ENCODE results near the gene ANKRD33. TPM values are rescaled to one million over a fixed set of nuclear protein-coding genes. Genes with fewer than 3 reads are reported as not detected.

The ANKRD33 gene
- total RNA-seq, 4 donors from 2014 or later = not detected

DNA sequence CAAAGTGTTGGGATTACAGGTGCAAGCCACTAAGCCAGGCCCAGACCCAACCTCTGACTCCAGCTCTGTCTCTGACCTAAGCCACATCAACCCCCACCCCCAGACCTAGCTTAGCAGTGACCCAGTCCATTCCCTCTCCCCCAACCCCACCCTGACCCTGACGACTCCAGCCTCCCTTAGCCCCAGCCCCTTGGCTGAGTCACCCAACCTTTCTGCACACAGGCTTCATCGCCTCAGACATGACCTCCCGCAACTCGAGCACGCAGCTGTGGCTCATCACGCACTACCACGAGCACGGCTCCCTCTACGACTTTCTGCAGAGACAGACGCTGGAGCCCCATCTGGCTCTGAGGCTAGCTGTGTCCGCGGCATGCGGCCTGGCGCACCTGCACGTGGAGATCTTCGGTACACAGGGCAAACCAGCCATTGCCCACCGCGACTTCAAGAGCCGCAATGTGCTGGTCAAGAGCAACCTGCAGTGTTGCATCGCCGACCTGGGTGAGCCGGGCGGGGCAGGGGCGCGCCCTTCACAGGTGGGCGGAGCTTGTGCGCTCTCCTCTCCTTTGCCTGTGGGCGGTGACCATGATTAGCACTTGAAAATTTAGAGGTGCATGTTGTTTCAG lies 27.2 kb downstream of the ANKRD33 start:
- TF ChIP-seq, protein P1, sequence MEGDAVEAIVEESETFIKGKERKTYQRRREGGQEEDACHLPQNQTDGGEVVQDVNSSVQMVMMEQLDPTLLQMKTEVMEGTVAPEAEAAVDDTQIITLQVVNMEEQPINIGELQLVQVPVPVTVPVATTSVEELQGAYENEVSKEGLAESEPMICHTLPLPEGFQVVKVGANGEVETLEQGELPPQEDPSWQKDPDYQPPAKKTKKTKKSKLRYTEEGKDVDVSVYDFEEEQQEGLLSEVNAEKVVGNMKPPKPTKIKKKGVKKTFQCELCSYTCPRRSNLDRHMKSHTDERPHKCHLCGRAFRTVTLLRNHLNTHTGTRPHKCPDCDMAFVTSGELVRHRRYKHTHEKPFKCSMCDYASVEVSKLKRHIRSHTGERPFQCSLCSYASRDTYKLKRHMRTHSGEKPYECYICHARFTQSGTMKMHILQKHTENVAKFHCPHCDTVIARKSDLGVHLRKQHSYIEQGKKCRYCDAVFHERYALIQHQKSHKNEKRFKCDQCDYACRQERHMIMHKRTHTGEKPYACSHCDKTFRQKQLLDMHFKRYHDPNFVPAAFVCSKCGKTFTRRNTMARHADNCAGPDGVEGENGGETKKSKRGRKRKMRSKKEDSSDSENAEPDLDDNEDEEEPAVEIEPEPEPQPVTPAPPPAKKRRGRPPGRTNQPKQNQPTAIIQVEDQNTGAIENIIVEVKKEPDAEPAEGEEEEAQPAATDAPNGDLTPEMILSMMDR (IDR thresholded peaks at IDR 0.05) = no peak
- no peak for DNase-seq (ENCODE audit: low spot score)

DNA sequence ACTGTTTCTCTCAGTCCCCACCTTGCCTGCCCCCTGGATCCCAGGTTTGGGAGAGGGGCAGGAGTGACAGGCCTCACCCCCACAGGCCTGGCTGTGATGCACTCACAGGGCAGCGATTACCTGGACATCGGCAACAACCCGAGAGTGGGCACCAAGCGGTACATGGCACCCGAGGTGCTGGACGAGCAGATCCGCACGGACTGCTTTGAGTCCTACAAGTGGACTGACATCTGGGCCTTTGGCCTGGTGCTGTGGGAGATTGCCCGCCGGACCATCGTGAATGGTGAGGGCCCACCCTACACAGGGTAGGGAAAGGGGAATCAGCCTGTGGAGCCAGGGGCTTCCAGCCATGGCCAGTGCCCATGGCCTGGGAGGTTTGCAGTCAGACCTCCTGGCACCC lies 28.0 kb downstream of the ANKRD33 start:
- TF ChIP-seq, protein P1 (IDR thresholded peaks at IDR 0.05) = no peak
- DNase-seq (ENCODE audit: low spot score) = no peak

More for the DNA sequence above, 27.2 kb downstream of the ANKRD33 start:
- ATAC-seq (ENCODE audit: low FRiP score) = no peak

DNA sequence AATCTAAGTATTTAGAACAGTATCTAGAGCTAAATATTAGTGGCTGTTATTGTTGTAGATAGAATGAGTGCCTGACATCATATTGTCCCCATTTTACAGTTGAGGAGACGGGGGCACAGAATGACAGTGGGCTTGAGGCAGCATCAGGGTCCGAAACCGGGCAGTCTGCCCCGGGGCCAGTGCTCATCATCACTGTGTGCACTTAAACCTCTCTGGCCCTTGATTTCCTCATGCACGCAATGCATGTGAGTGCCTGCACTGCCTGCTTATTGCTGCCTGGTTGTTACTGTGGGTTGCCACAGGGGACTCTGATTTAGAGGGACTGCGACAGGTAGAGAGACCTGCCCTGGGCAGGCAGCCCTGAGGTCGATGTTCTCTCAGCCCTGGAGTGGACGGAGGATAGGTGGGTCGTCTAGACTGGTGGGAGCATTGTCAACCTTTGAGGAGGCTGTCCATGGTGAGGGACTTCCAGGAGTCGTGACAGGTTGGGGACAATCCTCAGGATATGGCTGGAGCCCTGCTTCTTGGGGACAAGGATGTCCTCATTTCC lies 29.2 kb downstream of the ANKRD33 start:
- no peak for DNase-seq (ENCODE audit: low spot score)
- no peak for ATAC-seq (ENCODE audit: low FRiP score)
- TF ChIP-seq, protein P1 (IDR thresholded peaks at IDR 0.05) = no peak

More for the DNA sequence above, 28.0 kb downstream of the ANKRD33 start:
- ATAC-seq (ENCODE audit: low FRiP score) = no peak

DNA sequence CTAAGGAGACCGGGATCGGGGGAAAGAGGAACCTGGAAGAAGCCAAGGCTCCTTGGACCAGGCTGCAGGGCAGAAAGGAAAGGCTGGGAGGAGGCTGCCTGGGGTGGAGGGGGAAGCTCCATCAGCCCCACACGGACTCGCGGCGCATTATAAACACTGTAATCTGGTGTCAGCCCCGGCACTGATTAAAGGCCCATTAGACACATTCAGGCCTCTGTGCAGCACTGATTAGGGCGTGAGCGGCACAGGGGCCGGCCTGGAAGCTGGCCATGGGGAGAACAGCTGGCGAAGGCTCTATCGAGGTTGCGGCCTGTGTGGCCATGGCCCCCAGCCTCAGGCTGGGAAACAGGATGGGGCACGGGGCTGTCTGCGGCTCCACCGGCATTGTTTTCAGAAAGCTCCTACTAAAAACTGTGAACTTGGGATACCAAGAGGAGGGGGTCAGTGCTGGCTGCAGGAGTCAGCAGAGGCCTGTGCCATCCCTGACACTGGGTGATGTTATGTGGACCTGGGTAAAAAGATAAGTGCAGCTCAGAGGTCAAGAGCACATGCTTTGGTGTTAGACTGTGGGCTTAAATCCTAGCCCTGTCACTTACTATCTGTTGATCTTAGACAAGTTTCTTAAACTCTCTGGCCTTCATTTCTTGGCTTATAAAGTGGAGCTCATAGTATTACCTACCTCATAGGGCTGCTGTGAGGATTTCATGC lies 30.0 kb downstream of the ANKRD33 start:
- ATAC-seq (ENCODE audit: low FRiP score) = no peak
- no peak for DNase-seq (ENCODE audit: low spot score)
- TF ChIP-seq, protein P1 (IDR thresholded peaks at IDR 0.05) = no peak

DNA sequence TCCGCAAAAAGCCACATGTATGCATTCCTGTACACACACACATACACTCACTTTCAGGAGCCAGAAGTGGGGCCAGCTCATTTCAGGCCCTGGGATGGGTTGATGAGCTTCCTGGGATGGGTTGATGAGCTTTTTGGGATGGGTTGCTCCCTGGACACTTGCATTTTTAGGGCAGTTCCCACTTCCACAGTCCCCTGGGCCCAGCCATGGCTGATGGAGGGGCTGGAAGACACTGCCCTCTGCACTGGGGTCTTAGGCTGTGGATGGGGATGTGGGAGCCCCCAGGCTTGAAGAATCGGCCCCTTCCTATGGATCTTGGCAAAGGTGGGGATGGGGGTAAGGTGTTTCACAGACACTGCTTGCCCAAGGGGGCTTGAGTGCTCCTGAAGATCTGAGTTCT lies 32.1 kb downstream of the ANKRD33 start:
- DNase-seq (ENCODE audit: low spot score) (no peak), ATAC-seq (ENCODE audit: low FRiP score) (no peak)
- TF ChIP-seq, protein P1 (IDR thresholded peaks at IDR 0.05) = no peak

DNA sequence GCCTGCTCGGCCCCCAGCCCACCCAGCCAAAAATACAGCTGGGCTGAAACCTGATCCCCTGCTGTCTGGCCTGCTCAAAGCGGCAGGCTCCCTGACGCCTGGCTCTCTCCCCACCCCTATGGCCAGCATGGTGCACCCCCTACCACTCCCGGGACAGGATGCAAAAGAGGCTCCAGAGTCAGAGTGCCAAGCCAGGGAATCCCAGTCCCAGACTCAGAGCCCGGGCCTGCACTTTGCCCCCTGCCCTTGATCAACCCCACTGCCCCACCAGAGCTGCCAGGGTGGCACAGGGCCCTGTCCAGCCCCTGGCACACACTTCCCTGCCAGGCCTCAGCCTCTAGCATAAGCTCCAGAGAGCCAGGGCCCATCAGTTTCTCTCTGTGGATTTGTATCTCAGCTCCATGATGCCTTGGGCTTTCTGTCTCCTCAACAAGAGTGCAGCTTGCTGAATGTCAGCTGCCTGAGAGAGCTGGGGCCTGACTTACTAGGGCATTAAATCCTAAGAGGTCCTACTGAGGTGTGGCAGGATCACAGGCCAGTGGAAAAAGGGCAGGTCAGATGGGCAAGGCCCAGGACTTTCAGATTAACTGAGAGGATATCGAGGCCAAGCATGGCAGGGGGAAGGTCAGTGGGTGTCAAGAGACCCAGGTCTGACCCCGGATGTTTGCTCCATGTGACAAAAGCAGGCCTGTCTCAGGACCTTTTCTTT lies 33.3 kb downstream of the ANKRD33 start:
- DNase-seq (ENCODE audit: low spot score) (no peak), ATAC-seq (ENCODE audit: low FRiP score) (no peak)
- TF ChIP-seq, protein P1 (IDR thresholded peaks at IDR 0.05) = no peak

All from omental fat pad (tissue), 4 donors.